PC-3 (cell line): ENCODE data around the gene TRIM65. TPM values are rescaled to one million over a fixed set of nuclear protein-coding genes. Genes with fewer than 3 reads are reported as not detected.

ENCODE experiments used
- ATAC-seq: fragments of 200-7000 bp; cut with Tn5 transposase; 2 replicates; pipeline ENCODE4 v1.9.1; 2020; ENCODE audit warnings: mild to moderate bottlenecking, moderate library complexity
- BruUV-seq: library from RNA; stranded (reverse); fragments of 400-500 nt; replicated peaks from 2 replicates; lab custom pipeline; 2021; lab: Mats Ljungman, UMichigan
- CTCF ChIA-PET: fragments of 300-600 bp; sonication (Branson Sonifier 250); formaldehyde crosslinking; loops from one replicate; lab custom pipeline; 2022; ENCODE audit warnings: antibody characterized with exemption; lab: Charles Lee
- POLR2A ChIA-PET: fragments of 300-600 bp; sonication (Branson Sonifier 250); formaldehyde crosslinking; loops from one replicate; lab custom pipeline; 2022; ENCODE audit warnings: antibody characterized with exemption; ENCODE audit not compliant: unreplicated experiment; lab: Charles Lee
- DNase-seq: peaks from one replicate; pipeline ENCODE4 v3.0.0-alpha.2; 2015
- H2AFZ ChIP-seq: fragments of 300-600 bp; sonication (generic); 2 replicates; pipeline ENCODE4 v1.6.0; 2016; ENCODE audit warnings: antibody characterized with exemption, low read length
- H3F3A ChIP-seq: fragments of 300-600 bp; sonication (generic); one replicate; pipeline ENCODE4 v1.6.0; 2017; ENCODE audit warnings: antibody characterized with exemption, low read length, control low read depth, mild to moderate bottlenecking; ENCODE audit not compliant: unreplicated experiment
- H3K27ac ChIP-seq: fragments of 300-600 bp; sonication (generic); 2 replicates; pipeline ENCODE4 v1.5.1; 2016; ENCODE audit warnings: mild to moderate bottlenecking, low read length
- H3K27me3 ChIP-seq: fragments of 300-600 bp; sonication (generic); 2 replicates; pipeline ENCODE4 v1.6.1; 2016; ENCODE audit warnings: low read length, mixed read lengths
- H3K36me3 ChIP-seq: fragments of 300-600 bp; sonication (generic); 2 replicates; pipeline ENCODE4 v1.6.1; 2016; ENCODE audit warnings: low read depth, mixed run types, low read length, mixed read lengths
- H3K4me1 ChIP-seq: fragments of 300-600 bp; sonication (generic); 2 replicates; pipeline ENCODE4 v1.5.1; 2016; ENCODE audit warnings: low read length; ENCODE audit not compliant: insufficient read depth
- H3K4me2 ChIP-seq: fragments of 300-600 bp; sonication (generic); 2 replicates; pipeline ENCODE4 v1.6.0; 2016; ENCODE audit warnings: low read length
- H3K4me3 ChIP-seq: fragments of 300-600 bp; sonication (generic); 2 replicates; pipeline ENCODE4 v1.5.1; 2016; ENCODE audit warnings: mild to moderate bottlenecking, low read length, mixed read lengths
- H3K79me2 ChIP-seq: fragments of 300-600 bp; sonication (generic); 2 replicates; pipeline ENCODE4 v1.6.1; 2017; ENCODE audit warnings: low read length, mixed read lengths
- H3K9ac ChIP-seq: fragments of 300-600 bp; sonication (generic); 2 replicates; pipeline ENCODE4 v1.6.0; 2016; ENCODE audit warnings: mild to moderate bottlenecking, low read length
- H3K9me2 ChIP-seq: fragments of 300-600 bp; sonication (generic); replicated peaks from 2 replicates; pipeline ENCODE4 v1.6.1; 2016; ENCODE audit warnings: mixed run types, low read length, mixed read lengths
- H3K9me3 ChIP-seq: fragments of 300-600 bp; sonication (generic); 2 replicates; pipeline ENCODE4 v1.6.1; 2016; ENCODE audit warnings: low read length, mixed read lengths
- H4K20me1 ChIP-seq: fragments of 300-600 bp; sonication (generic); 2 replicates; pipeline ENCODE4 v1.6.1; 2016; ENCODE audit warnings: low read length, mixed read lengths
- CTCF ChIP-seq: fragments of 300-600 bp; sonication (generic); conservative IDR thresholded peaks from 2 replicates; pipeline ENCODE4 v1.5.1; 2017; ENCODE audit warnings: antibody characterized with exemption, low read depth, mild to moderate bottlenecking, low read length
- EZH2 ChIP-seq: fragments of 300-600 bp; sonication (generic); IDR thresholded peaks from one replicate; pipeline ENCODE4 v1.6.1; 2017; ENCODE audit warnings: antibody characterized with exemption, mild to moderate bottlenecking, low read length; ENCODE audit not compliant: unreplicated experiment
- EZH2phosphoT487 ChIP-seq: fragments of 300-600 bp; sonication (generic); IDR thresholded peaks from 2 replicates; pipeline ENCODE4 v1.6.1; 2018; ENCODE audit warnings: mild to moderate bottlenecking, antibody characterized with exemption, low read length, borderline replicate concordance
- intact Hi-C: fragments of 100-400 bp; cut with micrococcal nuclease; formaldehyde crosslinking; loops from 2 replicates; pipeline ENCODE4 v1.9.0; 2023
- total RNA-seq: library from RNA; depleted of rRNA; stranded (reverse); fragments of >200 nt; gene quantifications from 2 replicates; pipeline ENCODE4 v1.2.3, GENCODE V29; 2014

TRIM65 gene
- total RNA-seq, 1 experiment from 2014 or later, result 32.3 TPM

- H4K20me1 ChIP-seq, result no peaks in the 10 kb centered on the region
- H3K36me3 ChIP-seq, result peaks cover 13% of the 10 kb centered on the region; the same call in 1 of the 2 replicates
- H3K4me3 ChIP-seq, result peak overlapping the region; percentile 57; the same call in 1 of the 2 replicates
- H3F3A ChIP-seq, result peaks cover 5% of the 10 kb centered on the region
- no peak overlapping the region for H2AFZ ChIP-seq
- no TSS peak for BruUV-seq
- no peaks in the 10 kb centered on the region for H3K9me3 ChIP-seq
- no peaks in the 10 kb centered on the region for H3K27me3 ChIP-seq
- H3K79me2 ChIP-seq, result peaks cover 7% of the 10 kb centered on the region; the same call in 1 of the 2 replicates
- ATAC-seq (no peak), DNase-seq (no peak)
- H3K4me1 ChIP-seq, result peaks cover 39% of the 10 kb centered on the region
- no peak overlapping the region for H3K4me2 ChIP-seq
- H3K27ac ChIP-seq, result no peak overlapping the region
- POLR2A ChIA-PET, result no interaction called here
- intact Hi-C loops, result no loop called here
- H3K9ac ChIP-seq, result no peak overlapping the region
- TF ChIP-seq EZH2phosphoT487, result no peak
- TF ChIP-seq EZH2, result no peak
- TF ChIP-seq CTCF, result no peak
- no peaks in the 10 kb centered on the region for H3K9me2 ChIP-seq
- CTCF ChIA-PET, result no interaction called here
These were observed 53.7 kb downstream of the TRIM65 start for GRCh38 chr17:75842963-75843576.

- intact Hi-C loops, result no loop called here
- H3F3A ChIP-seq, result peaks cover 5% of the 10 kb centered on the region
- no peaks in the 10 kb centered on the region for H3K27me3 ChIP-seq
- H3K36me3 ChIP-seq, result peaks cover 7% of the 10 kb centered on the region; the same call in 1 of the 2 replicates
- no peak for ATAC-seq
- no peak overlapping the region for H3K27ac ChIP-seq
- H3K9ac ChIP-seq, result no peak overlapping the region
- TF ChIP-seq EZH2phosphoT487 (no peak), CTCF (no peak), EZH2 (no peak)
- H3K9me2 ChIP-seq, result no peaks in the 10 kb centered on the region
- H3K4me3 ChIP-seq, result no peak overlapping the region
- no peak overlapping the region for H3K4me2 ChIP-seq
- peaks cover 7% of the 10 kb centered on the region; the same call in 1 of the 2 replicates for H3K79me2 ChIP-seq
- no TSS peak for BruUV-seq
- peaks cover 39% of the 10 kb centered on the region for H3K4me1 ChIP-seq
- no peak for DNase-seq
- no peaks in the 10 kb centered on the region for H4K20me1 ChIP-seq
- H3K9me3 ChIP-seq, result no peaks in the 10 kb centered on the region
- ChIA-PET CTCF (no interaction called here), POLR2A (no interaction called here)
- no peak overlapping the region for H2AFZ ChIP-seq
These were observed 54.3 kb downstream of the TRIM65 start for GRCh38 chr17:75842411-75842810.

DNA sequence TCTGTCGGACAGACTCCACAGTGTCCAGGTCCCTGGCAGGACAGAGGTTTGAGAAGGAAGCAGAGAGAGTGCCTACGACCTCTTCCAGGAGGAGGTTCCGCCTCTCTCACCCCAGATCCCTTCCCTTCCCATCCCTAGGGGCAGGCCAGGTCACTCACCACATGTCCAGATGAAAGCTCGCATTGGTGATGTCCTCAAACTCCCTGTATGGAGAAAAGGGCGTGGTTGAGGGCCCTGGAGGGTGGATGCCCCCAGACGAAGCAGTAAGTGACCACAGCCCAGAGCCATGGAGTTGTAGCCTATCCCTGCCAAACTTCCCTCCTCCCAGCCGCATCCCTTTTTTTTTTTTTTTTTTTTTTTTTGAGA, 56.0 kb downstream of the TRIM65 start:
- BruUV-seq, result no TSS peak
- Histone ChIP-seq H3K79me2 (peaks cover 7% of the 10 kb centered on the region; the same call in 1 of the 2 replicates), H3K9me2 (no peaks in the 10 kb centered on the region), H3K4me3 (no peak overlapping the region), H3F3A (peaks cover 5% of the 10 kb centered on the region), H3K9ac (no peak overlapping the region), H3K9me3 (no peaks in the 10 kb centered on the region), H2AFZ (no peak overlapping the region), H4K20me1 (no peaks in the 10 kb centered on the region), H3K4me1 (peaks cover 25% of the 10 kb centered on the region), H3K4me2 (no peak overlapping the region), H3K27ac (no peak overlapping the region), H3K27me3 (no peaks in the 10 kb centered on the region), H3K36me3 (no peaks in the 10 kb centered on the region; the same call in 1 of the 2 replicates)
- no peak for TF ChIP-seq CTCF
- no peak for TF ChIP-seq EZH2phosphoT487
- no peak for TF ChIP-seq EZH2
- CTCF ChIA-PET, result interaction anchor here (0.7 kb wide), 1 partner anchor 35 kb away, joined by 3 read pairs; no protein-coding TSS in a partner anchor
- POLR2A ChIA-PET, result no interaction called here
- intact Hi-C loops, result no loop called here
- no peak for DNase-seq
- no peak for ATAC-seq
